Esophagus muscularis mucosa (tissue), 4 donors: ENCODE results near the gene PTPRN2. TPM values are rescaled to one million over a fixed set of nuclear protein-coding genes. Genes with fewer than 3 reads are reported as not detected.
"Not testable (repeated sequence)": the region's sequence is repeated elsewhere in the genome, so short reads cannot be mapped to it uniquely, and the experiment has no call there.

Experiments used
- DNase-seq: peaks from one replicate; pipeline ENCODE4 v3.0.0-alpha.2; 2017; ENCODE audit errors: extremely low spot score
- H3K27ac ChIP-seq, 4 donors: fragments of 200-600 bp; sonication (generic); replicated peaks in 1 of 4; 1 replicate in 3 of 4; 2 replicates in 1 of 4; pipeline ENCODE4 v1.5.1; 2016 to 2019; ENCODE audit warnings: mild to moderate bottlenecking in 1 of 4
- H3K27me3 ChIP-seq, 4 donors: fragments of 200-600 bp; sonication (generic); one replicate each; pipeline versions ENCODE4 v1.5.1 to v1.6.0; 2016 to 2019
- H3K36me3 ChIP-seq, 4 donors: fragments of 200-600 bp; sonication (generic); one replicate each; pipeline ENCODE4 v1.5.1; 2016 to 2019
- H3K4me1 ChIP-seq, 4 donors: fragments of 200-600 bp; sonication (generic); one replicate each; pipeline ENCODE4 v1.5.1; 2016 to 2019
- H3K4me3 ChIP-seq, 4 donors: fragments of 200-600 bp; sonication (generic); 1 replicate in 2 of 4; 2 replicates in 2 of 4; pipeline ENCODE4 v1.5.1; 2016 to 2019; ENCODE audit warnings: mild to moderate bottlenecking in 4 of 4, moderate library complexity in 1 of 4
- H3K9me3 ChIP-seq, 4 donors: fragments of 200-600 bp; sonication (generic); 1 replicate in 3 of 4; 2 replicates in 1 of 4; pipeline ENCODE4 v1.5.1; 2016 to 2019
- CTCF ChIP-seq, 3 experiments: fragments of 200-600 bp in 2 of 3; fragments of 450-650 bp in 1 of 3; sonication (generic) in 2 of 3; IDR thresholded peaks; one replicate each; pipeline ENCODE4 v1.5.1; 2017 to 2019; ENCODE audit warnings: antibody characterized with exemption in 3 of 3, mild to moderate bottlenecking in 2 of 3, moderate library complexity in 1 of 3
- EP300 ChIP-seq: sonication (generic); formaldehyde crosslinking; IDR thresholded peaks from one replicate; pipeline ENCODE4 v1.6.1; 2017; ENCODE audit warnings: antibody characterized with exemption
- POLR2A ChIP-seq: fragments of 450-650 bp; IDR thresholded peaks from one replicate; pipeline ENCODE4 v1.6.1; 2017; ENCODE audit warnings: antibody characterized with exemption, moderate library complexity, mild to moderate bottlenecking, low read depth
- POLR2AphosphoS5 ChIP-seq, 2 donors: sonication (generic); formaldehyde crosslinking; IDR thresholded peaks; one replicate each; pipeline ENCODE4 v1.6.1; 2017; ENCODE audit warnings: antibody characterized with exemption in 2 of 2
- WGBS: methylation state at CpG from one replicate; pipeline ENCODE4 v1.1.5; 2018; 5-methylcytosine and 5-hydroxymethylcytosine counted together
- intact Hi-C: fragments of 100-400 bp; cut with DNase I; formaldehyde crosslinking; loops from one replicate; pipeline ENCODE4 v1.15.1; 2023
- total RNA-seq, 4 donors: library from RNA; depleted of rRNA; stranded (reverse); fragments of >200 nt; gene quantifications; one replicate each; pipeline versions ENCODE4 v1.1.0 to v1.2.1, GENCODE V29; 2016

Gene PTPRN2
- total RNA-seq, 4 donors from 2014 or later: 2.1 to 3.1 (median 3.1) TPM

GRCh38 chr7:158350166-158350900 lies 237.3 kb downstream of the PTPRN2 start:
- no peaks in the 10 kb centered on the region for H3K4me1 ChIP-seq
- H3K36me3 ChIP-seq: no peaks in the 10 kb centered on the region
- H3K27me3 ChIP-seq: peaks cover 0 to 21% (median 0%) of the 10 kb centered on the region in 4 donors
- DNase-seq: no peak
- no peak for TF ChIP-seq POLR2AphosphoS5 (IDR thresholded peaks at IDR 0.05)
- no peak for TF ChIP-seq CTCF (IDR thresholded peaks at IDR 0.05)
- no peak for TF ChIP-seq POLR2A
- no peak for TF ChIP-seq EP300
- no peak overlapping the region for H3K27ac ChIP-seq
- H3K9me3 ChIP-seq: peaks cover 0 to 18% (median 12%) of the 10 kb centered on the region in 4 donors
- 79% methylated on average over 7 of the region's 12 CpGs for WGBS
- intact Hi-C loops: no loop called here
- no peak overlapping the region for H3K4me3 ChIP-seq

GRCh38 chr7:158348446-158348845 lies 239.2 kb downstream of the PTPRN2 start:
- no peak overlapping the region for H3K27ac ChIP-seq
- H3K4me3 ChIP-seq: no peak overlapping the region
- peaks cover 0 to 24% (median 0%) of the 10 kb centered on the region in 4 donors for H3K27me3 ChIP-seq
- DNase-seq: no peak
- no peak for TF ChIP-seq POLR2AphosphoS5 (IDR thresholded peaks at IDR 0.05)
- TF ChIP-seq EP300: no peak
- no peak for TF ChIP-seq POLR2A
- TF ChIP-seq CTCF (IDR thresholded peaks at IDR 0.05): no peak
- H3K36me3 ChIP-seq: no peaks in the 10 kb centered on the region
- intact Hi-C loops: no loop called here
- 66% methylated on average over 2 of the region's 3 CpGs for WGBS
- H3K4me1 ChIP-seq: no peaks in the 10 kb centered on the region
- H3K9me3 ChIP-seq: no peaks in the 10 kb centered on the region

- DNase-seq, H3K27ac ChIP-seq, H3K4me3 ChIP-seq, intact Hi-C loops, H3K36me3 ChIP-seq, H3K4me1 ChIP-seq, H3K9me3 ChIP-seq: not testable (repeated sequence)
- 81% methylated on average over 3 of the region's 4 CpGs for WGBS
- H3K27me3 ChIP-seq: peaks cover 0 to 24% (median 0%) of the 10 kb centered on the region in 4 donors
These were observed 239.6 kb downstream of the PTPRN2 start for GRCh38 chr7:158348039-158348438.

- TF ChIP-seq POLR2A: no peak
- TF ChIP-seq POLR2AphosphoS5 (IDR thresholded peaks at IDR 0.05): no peak
- no peak for TF ChIP-seq EP300
- no peak for TF ChIP-seq CTCF (IDR thresholded peaks at IDR 0.05)
- no peak for DNase-seq
- H3K27ac ChIP-seq: no peak overlapping the region
- peaks cover 0 to 24% (median 0%) of the 10 kb centered on the region in 4 donors for H3K27me3 ChIP-seq
- intact Hi-C loops: no loop called here
- no peaks in the 10 kb centered on the region for H3K4me1 ChIP-seq
- H3K9me3 ChIP-seq: no peaks in the 10 kb centered on the region
- no peaks in the 10 kb centered on the region for H3K36me3 ChIP-seq
- WGBS: 83% methylated on average over 6 of the region's 6 CpGs
- H3K4me3 ChIP-seq: no peak overlapping the region
These were observed 241.9 kb downstream of the PTPRN2 start for GRCh38 chr7:158345731-158346130.

- Histone ChIP-seq H3K27me3 (peaks cover 0 to 24% (median 0%) of the 10 kb centered on the region in 4 donors), H3K27ac (no peak overlapping the region), H3K4me1 (no peaks in the 10 kb centered on the region), H3K36me3 (no peaks in the 10 kb centered on the region), H3K4me3 (no peak overlapping the region), H3K9me3 (no peaks in the 10 kb centered on the region)
- 76% methylated on average over 10 of the region's 11 CpGs for WGBS
- no peak for TF ChIP-seq CTCF (IDR thresholded peaks at IDR 0.05)
- TF ChIP-seq POLR2AphosphoS5 (IDR thresholded peaks at IDR 0.05): no peak
- TF ChIP-seq POLR2A: no peak
- TF ChIP-seq EP300: no peak
- DNase-seq: no peak
- intact Hi-C loops: no loop called here
These were observed 242.8 kb downstream of the PTPRN2 start for GRCh38 chr7:158344706-158345300.
